Mesenchymal stem cell (in vitro differentiated cells and primary cell): Measurements from ENCODE around the gene CENPA.
A peak's percentile ranks its signal among the peaks of the same experiment; 100 is the strongest.

Experiments
- DNase-seq: peaks from one replicate; pipeline ENCODE4 v3.0.0-alpha.2; 2013
- H2AFZ ChIP-seq: one replicate; pipeline ENCODE4 v1.6.1; 2013; ENCODE audit warnings: low read depth, mild to moderate bottlenecking, control low read depth, inconsistent platforms, low read length, moderate library complexity
- H2AK5ac ChIP-seq: 2 replicates; pipeline ENCODE4 v1.6.1; 2013; ENCODE audit warnings: low read length, moderate library complexity, mild to moderate bottlenecking, inconsistent platforms; ENCODE audit not compliant: severe bottlenecking
- H2BK120ac ChIP-seq: one replicate; pipeline ENCODE4 v1.6.1; 2013; ENCODE audit warnings: low read depth, mild to moderate bottlenecking, inconsistent platforms, low read length, moderate library complexity
- H2BK12ac ChIP-seq, 2 experiments: one replicate each; pipeline ENCODE4 v1.6.1; 2013; ENCODE audit warnings: inconsistent platforms in 2 of 2, low read length in 2 of 2, mild to moderate bottlenecking in 2 of 2, moderate library complexity in 2 of 2, control low read depth in 1 of 2
- H2BK15ac ChIP-seq: one replicate; pipeline ENCODE4 v1.6.1; 2013; ENCODE audit warnings: mild to moderate bottlenecking, low read depth, inconsistent platforms; ENCODE audit not compliant: poor library complexity, severe bottlenecking
- H2BK5ac ChIP-seq: 2 replicates; pipeline ENCODE4 v1.6.1; 2013; ENCODE audit warnings: low read depth, mild to moderate bottlenecking, low read length, control low read depth, inconsistent platforms; ENCODE audit not compliant: poor library complexity, severe bottlenecking
- H3K14ac ChIP-seq, 2 experiments: one replicate each; pipeline ENCODE4 v1.6.1; 2013; ENCODE audit warnings: inconsistent platforms in 2 of 2, low read length in 2 of 2, control low read depth in 1 of 2, mild to moderate bottlenecking in 1 of 2, moderate library complexity in 1 of 2
- H3K18ac ChIP-seq, 2 experiments: one replicate each; pipeline ENCODE4 v1.6.1; 2013; ENCODE audit warnings: inconsistent platforms in 2 of 2, low read length in 2 of 2, control low read depth in 1 of 2, low read depth in 1 of 2, mild to moderate bottlenecking in 1 of 2
- H3K23ac ChIP-seq, 2 experiments: one replicate each; pipeline ENCODE4 v1.6.1; 2013; ENCODE audit warnings: inconsistent platforms in 2 of 2, low read length in 2 of 2, mild to moderate bottlenecking in 2 of 2, moderate library complexity in 2 of 2, control low read depth in 1 of 2
- H3K27ac ChIP-seq: 2 replicates; pipeline ENCODE4 v1.5.1; 2013; ENCODE audit warnings: mild to moderate bottlenecking, moderate library complexity, low read length, control low read depth, inconsistent platforms; ENCODE audit not compliant: poor library complexity, severe bottlenecking
- H3K27me3 ChIP-seq, 2 experiments: 2 replicates each; pipeline versions ENCODE4 v1.6.1 to v1.7.0; 2013; ENCODE audit warnings: low read length in 2 of 2, mild to moderate bottlenecking in 2 of 2, moderate library complexity in 2 of 2, control low read depth in 1 of 2, inconsistent platforms in 1 of 2; ENCODE audit not compliant: control insufficient read depth in 1 of 2, insufficient read depth in 1 of 2
- H3K36me3 ChIP-seq, 2 experiments: 2 replicates each; pipeline versions ENCODE4 v1.6.1 to v1.7.0; 2013; ENCODE audit warnings: low read length in 2 of 2, control low read depth in 1 of 2, inconsistent platforms in 1 of 2, low read depth in 1 of 2, mild to moderate bottlenecking in 1 of 2; ENCODE audit not compliant: insufficient read depth in 2 of 2, control insufficient read depth in 1 of 2
- H3K4ac ChIP-seq, 2 experiments: one replicate each; pipeline ENCODE4 v1.6.1; 2013; ENCODE audit warnings: inconsistent platforms in 2 of 2, low read length in 2 of 2, mild to moderate bottlenecking in 2 of 2, moderate library complexity in 2 of 2, control low read depth in 1 of 2, low read depth in 1 of 2
- H3K4me1 ChIP-seq: 2 replicates; pipeline ENCODE4 v1.6.1; 2013; ENCODE audit warnings: low read depth, low read length, control low read depth; ENCODE audit not compliant: control insufficient read depth, insufficient read depth
- H3K4me2 ChIP-seq: 2 replicates; pipeline ENCODE4 v1.6.1; 2013; ENCODE audit warnings: low read length, mild to moderate bottlenecking, inconsistent platforms; ENCODE audit not compliant: poor library complexity, severe bottlenecking
- H3K4me3 ChIP-seq, 2 experiments: 2 replicates each; pipeline versions ENCODE4 v1.5.1 to v1.7.0; 2013; ENCODE audit warnings: low read length in 2 of 2, mild to moderate bottlenecking in 2 of 2, control low read depth in 1 of 2, low read depth in 1 of 2; ENCODE audit not compliant: insufficient read depth in 1 of 2
- H3K79me1 ChIP-seq: replicated peaks from 2 replicates; pipeline ENCODE4 v1.6.1; 2013; ENCODE audit warnings: mild to moderate bottlenecking, control low read depth, low read length, inconsistent platforms; ENCODE audit not compliant: poor library complexity, severe bottlenecking
- H3K9ac ChIP-seq: 2 replicates; pipeline ENCODE4 v1.7.0; 2013; ENCODE audit warnings: mild to moderate bottlenecking, low read length, moderate library complexity
- H3K9me3 ChIP-seq: 2 replicates; pipeline ENCODE4 v1.7.0; 2013; ENCODE audit warnings: mild to moderate bottlenecking, low read length; ENCODE audit not compliant: control insufficient read depth
- H4K8ac ChIP-seq: one replicate; pipeline ENCODE4 v1.6.1; 2013; ENCODE audit warnings: inconsistent platforms, mild to moderate bottlenecking, low read length, moderate library complexity
- H4K91ac ChIP-seq: one replicate; pipeline ENCODE4 v1.6.1; 2013; ENCODE audit warnings: mild to moderate bottlenecking, low read length, inconsistent platforms
- WGBS: methylation state at CpG from one replicate; pipeline ENCODE4 v1.1.7; 2013; ENCODE audit warnings: mixed read lengths; 5-methylcytosine and 5-hydroxymethylcytosine counted together

CENPA gene

GRCh38 chr2:26769089-26769761 lies 16.6 kb upstream of the CENPA start:
- H3K4me3 ChIP-seq: peak overlapping the region in 1 of 2 experiments; percentile 57
- H3K27me3 ChIP-seq: no peaks in the 10 kb centered on the region
- H3K23ac ChIP-seq: peak overlapping the region in 1 of 2 experiments; percentile 34
- no peak overlapping the region for H2BK120ac ChIP-seq
- peak overlapping the region; percentile 19 for H4K91ac ChIP-seq
- H2BK15ac ChIP-seq: no peak overlapping the region
- 73% methylated on average over 14 of the region's 14 CpGs for WGBS
- peak overlapping the region in 1 of 2 experiments; percentile 66 for H3K14ac ChIP-seq
- no peak overlapping the region for H2AFZ ChIP-seq
- H2AK5ac ChIP-seq: peak overlapping the region; percentile 18
- no peak overlapping the region for H3K4ac ChIP-seq
- peaks cover 10 to 21% of the 10 kb centered on the region in 2 experiments for H3K36me3 ChIP-seq
- peak overlapping the region; percentile 76 for H3K9ac ChIP-seq
- peak overlapping the region; percentile 3 to 54 for H3K18ac ChIP-seq
- H2BK12ac ChIP-seq: peak overlapping the region in 1 of 2 experiments; percentile 45
- no peaks in the 10 kb centered on the region for H3K9me3 ChIP-seq
- peak; percentile 45 for DNase-seq
- H3K4me1 ChIP-seq: peaks cover 54% of the 10 kb centered on the region
- H2BK5ac ChIP-seq: no peak overlapping the region
- H3K27ac ChIP-seq: no peak overlapping the region
- H3K79me1 ChIP-seq: peaks cover 36% of the 10 kb centered on the region
- H4K8ac ChIP-seq: peak overlapping the region; percentile 1
- H3K4me2 ChIP-seq: no peak overlapping the region

GRCh38 chr2:26770986-26771586 lies 14.8 kb upstream of the CENPA start:
- Histone ChIP-seq H3K4me1 (peaks cover 44% of the 10 kb centered on the region), H2BK15ac (peak overlapping the region; percentile 71), H3K36me3 (peaks cover 27 to 39% of the 10 kb centered on the region in 2 experiments), H3K4ac (peak overlapping the region in 1 of 2 experiments; percentile 24), H3K79me1 (peaks cover 51% of the 10 kb centered on the region), H3K23ac (no peak overlapping the region), H4K91ac (peak overlapping the region; percentile 70), H3K27ac (no peak overlapping the region), H3K9ac (peak overlapping the region; percentile 33), H3K14ac (no peak overlapping the region), H2AK5ac (peak overlapping the region; percentile 49), H3K4me3 (no peak overlapping the region), H3K9me3 (no peaks in the 10 kb centered on the region), H3K27me3 (no peaks in the 10 kb centered on the region), H2BK5ac (no peak overlapping the region), H3K18ac (peak overlapping the region; percentile 1 to 58), H2BK120ac (peak overlapping the region; percentile 19), H2BK12ac (peak overlapping the region; percentile 11 to 69), H4K8ac (peak overlapping the region; percentile 32), H2AFZ (no peak overlapping the region), H3K4me2 (no peak overlapping the region)
- peak; percentile 88 for DNase-seq
- 88% methylated on average over 6 of the region's 6 CpGs for WGBS

DNA sequence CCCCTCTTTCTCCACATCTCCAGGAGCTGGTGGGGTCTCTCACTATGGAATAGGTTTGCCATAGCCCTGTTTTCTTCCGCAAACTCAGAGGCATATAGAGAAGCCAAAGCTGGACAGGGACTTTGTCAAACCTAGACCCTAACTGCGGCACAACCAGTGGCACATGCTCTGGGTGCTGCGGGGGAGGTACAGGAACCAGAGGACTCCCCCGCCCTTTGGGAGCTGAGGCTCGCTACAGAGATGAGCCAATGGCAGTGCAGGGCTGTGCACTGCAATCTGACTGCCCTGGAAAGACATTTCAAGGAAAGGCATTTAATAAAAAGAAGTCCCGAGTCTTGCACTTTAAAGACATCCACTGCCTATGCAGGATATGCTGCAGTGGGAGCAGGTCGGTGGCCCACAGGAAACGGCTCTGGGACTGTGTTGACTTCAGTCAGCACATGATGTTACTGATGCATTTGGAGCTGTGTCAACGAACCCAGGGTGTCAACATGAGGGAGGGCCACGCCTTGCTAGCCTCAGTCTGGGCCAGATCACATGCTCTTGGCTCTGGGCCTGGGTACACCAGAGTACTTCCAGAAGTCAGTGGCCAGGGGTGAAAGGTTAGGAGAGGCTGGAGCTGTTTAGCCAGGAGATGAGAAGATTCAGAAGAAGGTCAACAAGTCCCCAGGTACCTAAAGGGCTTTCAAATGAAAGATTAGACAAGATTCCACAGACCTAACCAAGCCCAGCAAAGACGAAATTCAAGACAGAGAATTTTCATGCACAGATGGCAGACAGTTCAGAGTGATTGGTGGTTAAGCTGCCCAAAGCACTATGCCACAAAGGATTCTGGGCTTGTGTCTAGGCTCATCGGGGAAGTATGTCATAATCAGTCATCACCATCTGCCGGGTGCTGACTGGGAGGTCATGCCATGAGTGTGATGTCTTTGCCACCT lies 13.5 kb upstream of the CENPA start:
- peak overlapping the region; percentile 83 for H4K91ac ChIP-seq
- H3K36me3 ChIP-seq: peaks cover 40 to 51% of the 10 kb centered on the region in 2 experiments
- peak overlapping the region; percentile 29 to 52 for H2BK12ac ChIP-seq
- H3K9me3 ChIP-seq: no peaks in the 10 kb centered on the region
- H3K18ac ChIP-seq: peak overlapping the region; percentile 42 to 62
- no peak overlapping the region for H3K23ac ChIP-seq
- no peak overlapping the region for H3K4me2 ChIP-seq
- no peak overlapping the region for H2AK5ac ChIP-seq
- no peak overlapping the region for H2AFZ ChIP-seq
- peak overlapping the region; percentile 71 for H2BK120ac ChIP-seq
- no peak overlapping the region for H3K27ac ChIP-seq
- peaks cover 58% of the 10 kb centered on the region for H3K79me1 ChIP-seq
- H3K4me3 ChIP-seq: peak overlapping the region; percentile 14 to 34
- H3K14ac ChIP-seq: no peak overlapping the region
- H4K8ac ChIP-seq: peak overlapping the region; percentile 50
- H3K9ac ChIP-seq: peak overlapping the region; percentile 33
- H3K4ac ChIP-seq: peak overlapping the region in 1 of 2 experiments; percentile 41
- WGBS: 77% methylated on average over 13 of the region's 13 CpGs
- H2BK15ac ChIP-seq: peak overlapping the region; percentile 19
- no peak overlapping the region for H2BK5ac ChIP-seq
- H3K27me3 ChIP-seq: no peaks in the 10 kb centered on the region
- peaks cover 38% of the 10 kb centered on the region for H3K4me1 ChIP-seq
- DNase-seq: peak; percentile 68
